HG03378 (cell line): ENCODE measurements around the gene RUNX2.

Experiments
- ATAC-seq: cut with Tn5 transposase; IDR thresholded peaks from one replicate; pipeline ENCODE4 v1.9.1; 2021; ENCODE audit warnings: mild to moderate bottlenecking, moderate library complexity; ENCODE audit not compliant: unreplicated experiment

The RUNX2 gene

DNA sequence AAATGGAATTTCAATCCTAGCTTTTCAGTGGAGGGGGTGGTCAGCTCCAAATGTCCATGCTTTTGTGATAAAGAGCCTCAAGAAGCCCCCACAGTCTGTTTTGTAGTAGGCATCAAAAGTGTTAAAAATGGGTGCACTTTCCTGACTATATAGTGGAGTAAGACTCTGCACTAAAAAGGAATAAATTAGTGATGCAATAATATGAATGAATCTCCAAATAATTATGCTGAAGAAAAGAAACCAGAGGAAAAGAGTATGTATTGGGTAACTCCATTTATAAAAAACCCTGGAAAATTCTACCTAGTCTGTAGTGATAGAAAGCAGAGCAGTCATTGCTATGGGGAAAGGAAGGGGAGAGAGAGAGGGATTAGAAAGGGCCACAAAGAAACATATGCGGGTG lies 360.1 kb downstream of the RUNX2 start:
- no peak for ATAC-seq

- ATAC-seq, result no peak
These were observed 361.9 kb downstream of the RUNX2 start for GRCh38 chr6:45689926-45690615.

DNA sequence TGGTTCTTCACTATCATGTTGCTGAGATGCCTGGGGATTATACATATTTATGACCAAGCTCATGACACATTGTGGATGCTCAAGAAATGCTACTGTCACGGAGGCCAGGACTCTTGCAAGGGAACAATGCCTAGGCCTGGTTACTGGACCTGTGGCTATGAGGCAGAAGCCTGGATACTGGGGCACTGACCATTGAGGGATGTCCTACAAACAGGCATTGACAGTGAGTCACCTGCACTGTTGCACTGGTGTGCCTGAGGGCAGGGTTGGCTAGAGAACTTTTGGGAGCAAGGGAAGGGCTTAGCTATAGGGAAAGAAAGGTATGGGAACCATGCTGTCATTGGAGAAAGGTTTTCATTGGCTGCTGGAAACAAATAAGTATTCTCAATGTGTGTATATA lies 362.7 kb downstream of the RUNX2 start:
- no peak for ATAC-seq

- no peak for ATAC-seq
These were observed 363.3 kb downstream of the RUNX2 start for GRCh38 chr6:45691426-45691825.

- no peak for ATAC-seq
These were observed 363.9 kb downstream of the RUNX2 start for GRCh38 chr6:45692021-45692420.

DNA sequence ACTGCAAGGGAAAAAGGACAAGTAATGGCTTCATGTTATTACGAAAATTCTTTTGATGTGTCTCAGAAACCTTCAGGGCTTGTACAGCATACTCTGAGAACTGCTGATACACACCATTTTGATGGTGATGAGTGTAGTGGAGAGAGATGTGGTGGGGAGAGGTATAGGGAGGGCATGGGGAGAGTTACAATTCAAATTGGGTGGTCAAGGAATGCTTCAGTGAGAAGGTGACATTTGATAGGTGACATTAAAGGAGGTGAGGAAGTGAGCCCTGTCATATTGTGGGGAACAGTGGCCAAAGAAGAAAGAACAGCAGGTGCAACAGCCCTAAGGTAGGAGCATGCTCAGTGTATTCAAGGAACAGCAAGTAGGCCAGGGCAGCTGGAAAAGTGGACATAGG lies 368.6 kb downstream of the RUNX2 start:
- no peak for ATAC-seq

GRCh38 chr6:45697605-45698004 lies 369.5 kb downstream of the RUNX2 start:
- peak; percentile 88 for ATAC-seq

GRCh38 chr6:45698046-45698445 lies 369.9 kb downstream of the RUNX2 start:
- ATAC-seq, result no peak

GRCh38 chr6:45699663-45700062 lies 371.5 kb downstream of the RUNX2 start:
- no peak for ATAC-seq

GRCh38 chr6:45702849-45703739 lies 375.0 kb downstream of the RUNX2 start:
- no peak for ATAC-seq

DNA sequence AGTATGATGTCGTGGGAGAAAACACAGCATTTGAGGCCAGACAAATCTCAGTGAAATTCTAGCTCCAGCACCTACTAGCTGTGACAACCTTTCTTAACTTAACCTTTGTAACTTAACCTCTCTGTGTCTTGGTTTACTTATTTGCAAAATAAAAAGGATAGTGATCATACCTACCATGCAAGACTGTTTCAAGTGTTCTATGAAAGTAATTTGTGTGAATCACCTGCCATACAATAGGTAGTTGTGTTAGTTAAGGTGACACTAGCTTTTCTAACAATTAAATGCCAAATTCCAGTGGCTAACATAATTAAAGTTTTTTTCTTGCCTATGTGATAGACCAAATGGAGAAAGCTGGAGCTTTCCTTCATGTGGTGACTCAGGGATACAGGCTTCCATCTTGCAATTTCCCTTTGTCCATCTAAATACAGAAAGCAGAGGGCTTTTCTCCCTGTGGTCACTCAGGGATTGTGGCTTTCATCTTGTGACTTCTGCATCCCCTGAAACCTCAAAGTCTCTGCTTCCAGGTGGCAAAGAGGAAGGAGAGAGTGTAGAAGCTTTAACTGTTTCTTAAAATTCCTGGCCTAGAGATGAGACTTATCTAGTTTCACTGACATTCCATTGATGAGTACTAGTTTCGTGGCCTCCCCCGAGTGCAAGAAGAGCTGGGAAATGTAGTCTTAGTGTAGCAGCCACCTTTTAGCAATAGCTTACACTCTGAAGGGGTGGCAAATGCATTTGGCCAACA lies 376.1 kb downstream of the RUNX2 start:
- no peak for ATAC-seq

DNA sequence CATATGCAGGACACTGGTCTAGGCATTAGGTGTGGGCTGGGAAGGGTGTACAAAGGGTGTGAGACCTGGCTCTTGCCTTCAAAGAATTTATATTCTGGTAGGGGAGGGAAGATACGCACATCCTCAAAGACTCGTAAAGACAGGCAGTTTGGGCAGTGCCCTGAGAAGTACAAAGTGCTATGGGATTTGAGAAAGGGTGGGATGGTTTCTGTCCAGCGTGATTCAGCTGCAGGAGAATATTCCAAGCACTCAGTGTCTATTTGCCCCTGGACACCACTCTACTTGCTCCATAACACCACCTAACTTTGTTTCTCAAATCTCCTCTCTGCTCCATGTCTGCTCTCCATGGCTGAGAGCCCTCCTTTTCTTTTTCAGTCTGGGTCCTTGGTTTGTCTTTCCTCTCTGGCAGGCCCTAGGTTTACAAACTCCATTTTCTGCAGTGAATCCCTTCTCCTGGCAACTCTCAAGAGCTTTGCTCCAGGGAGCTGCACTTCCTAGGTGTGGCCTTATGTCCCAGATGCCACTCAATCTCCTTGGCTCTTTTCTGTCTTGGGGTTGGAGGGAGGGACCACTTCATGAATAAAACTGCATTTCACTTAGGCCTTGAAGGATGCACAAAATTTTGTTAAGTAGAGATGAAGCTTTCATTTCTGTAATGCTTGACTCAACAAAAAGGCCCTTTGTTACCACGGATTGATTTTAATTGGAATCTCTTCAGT lies 377.2 kb downstream of the RUNX2 start:
- no peak for ATAC-seq

DNA sequence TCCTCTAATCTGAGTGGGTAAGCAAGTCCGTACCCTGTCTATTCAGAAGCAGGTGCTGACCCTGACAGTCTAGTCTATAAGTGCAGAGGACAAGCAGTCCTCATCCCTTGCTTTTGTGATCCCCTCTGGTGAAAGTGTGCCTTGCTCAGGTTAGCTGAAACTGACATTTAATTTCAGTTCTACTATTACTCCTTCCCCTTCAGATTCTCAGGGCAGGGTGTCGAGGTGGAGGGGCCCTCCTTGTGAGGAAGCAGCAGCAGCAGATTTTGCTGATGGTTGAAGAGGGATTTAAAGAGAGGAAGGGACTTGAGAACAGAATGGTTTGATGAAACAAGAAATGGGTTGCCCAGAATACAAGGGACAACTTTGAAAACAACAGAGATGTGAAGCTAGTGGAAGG lies 378.2 kb downstream of the RUNX2 start:
- no peak for ATAC-seq

- no peak for ATAC-seq
These were observed 379.0 kb downstream of the RUNX2 start for GRCh38 chr6:45707176-45707575.

DNA sequence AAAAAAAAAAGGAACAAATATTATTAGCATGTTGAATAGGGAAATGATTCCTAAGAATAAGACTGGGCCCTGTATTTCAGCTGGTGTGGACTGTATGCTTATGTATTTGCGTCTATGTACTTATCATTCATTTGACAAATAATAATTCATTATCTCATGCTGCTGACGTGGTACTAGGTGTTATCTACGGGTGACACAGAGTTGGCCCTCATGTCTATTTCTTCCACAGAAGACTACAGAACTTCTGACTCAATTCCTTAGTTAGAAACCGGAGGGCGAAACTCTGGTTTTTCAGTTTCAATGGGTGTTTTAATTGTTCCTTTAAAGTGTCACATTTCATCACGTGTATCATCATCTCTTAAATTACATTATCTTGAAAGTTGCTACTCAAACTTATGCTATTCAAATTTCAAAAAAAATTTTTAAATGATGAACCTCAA lies 381.7 kb downstream of the RUNX2 start:
- peak; percentile 75 for ATAC-seq

- ATAC-seq, result peak; percentile 75
These were observed 382.2 kb downstream of the RUNX2 start for GRCh38 chr6:45710304-45710821.

DNA sequence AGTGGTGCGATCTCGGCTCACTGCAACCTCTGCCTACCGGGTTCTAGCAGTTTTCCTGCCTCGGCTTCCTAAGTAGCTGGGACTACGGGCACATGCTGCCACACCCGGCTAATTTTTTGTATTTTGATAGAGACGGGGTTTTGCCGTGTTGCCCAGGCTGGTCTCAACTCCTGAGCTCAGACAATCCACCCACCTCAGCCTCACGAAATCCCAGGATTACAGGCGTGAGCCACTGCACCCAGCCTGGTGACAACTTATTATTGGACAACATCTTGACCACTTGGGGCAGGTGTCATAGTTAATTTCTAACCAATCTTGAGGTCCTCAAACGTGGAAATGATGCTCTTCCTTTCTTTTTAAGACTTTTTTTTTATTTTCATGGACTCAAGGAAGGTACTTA lies 383.9 kb downstream of the RUNX2 start:
- ATAC-seq, result no peak

GRCh38 chr6:45712786-45713185 lies 384.7 kb downstream of the RUNX2 start:
- no peak for ATAC-seq
